Fibroblast of villous mesenchyme (primary cell): ENCODE results near the gene RSPO1. TPM values are rescaled to one million over a fixed set of nuclear protein-coding genes. Genes with fewer than 3 reads are reported as not detected.
A peak's percentile ranks its signal among the peaks of the same experiment; 100 is the strongest.

Experiments
- DNase-seq: peaks from one replicate; pipeline ENCODE4 v3.0.0-alpha.2; 2010; ENCODE audit warnings: low read depth
- H3K4me3 ChIP-seq: 2 replicates; pipeline ENCODE4 v1.5.1; 2011; ENCODE audit warnings: low read depth, mild to moderate bottlenecking, low read length
- total RNA-seq: library from RNA; depleted of rRNA; stranded (reverse); fragments of >200 nt; gene quantifications from 2 replicates; pipeline ENCODE4 v1.2.3, GENCODE V29; 2012
- TF ChIP-seq, protein P1 (sequence below): IDR thresholded peaks from 2 replicates; pipeline ENCODE4 v1.5.1; 2012; ENCODE audit warnings: low read depth, mild to moderate bottlenecking, low read length; ENCODE audit not compliant: insufficient read depth

The RSPO1 gene
- total RNA-seq, 1 donor: not detected

DNA sequence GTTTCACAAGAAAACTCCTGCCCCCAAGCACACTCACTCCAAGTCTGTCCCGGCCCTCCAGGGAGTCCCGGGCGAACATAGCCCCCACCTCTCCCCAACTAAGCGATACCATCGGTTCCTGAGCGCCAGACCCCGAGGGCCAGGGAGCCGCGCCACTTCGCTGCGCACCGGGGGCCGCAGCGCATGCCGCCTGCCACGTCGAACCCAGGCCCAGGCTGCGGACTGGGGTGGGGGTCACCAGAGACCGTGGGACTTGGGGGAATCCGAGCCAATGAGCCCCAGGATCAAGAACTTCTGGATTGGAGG lies 801 bp downstream of the RSPO1 start:
- no peak for DNase-seq
- TF ChIP-seq, protein P1, sequence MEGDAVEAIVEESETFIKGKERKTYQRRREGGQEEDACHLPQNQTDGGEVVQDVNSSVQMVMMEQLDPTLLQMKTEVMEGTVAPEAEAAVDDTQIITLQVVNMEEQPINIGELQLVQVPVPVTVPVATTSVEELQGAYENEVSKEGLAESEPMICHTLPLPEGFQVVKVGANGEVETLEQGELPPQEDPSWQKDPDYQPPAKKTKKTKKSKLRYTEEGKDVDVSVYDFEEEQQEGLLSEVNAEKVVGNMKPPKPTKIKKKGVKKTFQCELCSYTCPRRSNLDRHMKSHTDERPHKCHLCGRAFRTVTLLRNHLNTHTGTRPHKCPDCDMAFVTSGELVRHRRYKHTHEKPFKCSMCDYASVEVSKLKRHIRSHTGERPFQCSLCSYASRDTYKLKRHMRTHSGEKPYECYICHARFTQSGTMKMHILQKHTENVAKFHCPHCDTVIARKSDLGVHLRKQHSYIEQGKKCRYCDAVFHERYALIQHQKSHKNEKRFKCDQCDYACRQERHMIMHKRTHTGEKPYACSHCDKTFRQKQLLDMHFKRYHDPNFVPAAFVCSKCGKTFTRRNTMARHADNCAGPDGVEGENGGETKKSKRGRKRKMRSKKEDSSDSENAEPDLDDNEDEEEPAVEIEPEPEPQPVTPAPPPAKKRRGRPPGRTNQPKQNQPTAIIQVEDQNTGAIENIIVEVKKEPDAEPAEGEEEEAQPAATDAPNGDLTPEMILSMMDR: no peak
- H3K4me3 ChIP-seq: peak overlapping the region; percentile 48

DNA sequence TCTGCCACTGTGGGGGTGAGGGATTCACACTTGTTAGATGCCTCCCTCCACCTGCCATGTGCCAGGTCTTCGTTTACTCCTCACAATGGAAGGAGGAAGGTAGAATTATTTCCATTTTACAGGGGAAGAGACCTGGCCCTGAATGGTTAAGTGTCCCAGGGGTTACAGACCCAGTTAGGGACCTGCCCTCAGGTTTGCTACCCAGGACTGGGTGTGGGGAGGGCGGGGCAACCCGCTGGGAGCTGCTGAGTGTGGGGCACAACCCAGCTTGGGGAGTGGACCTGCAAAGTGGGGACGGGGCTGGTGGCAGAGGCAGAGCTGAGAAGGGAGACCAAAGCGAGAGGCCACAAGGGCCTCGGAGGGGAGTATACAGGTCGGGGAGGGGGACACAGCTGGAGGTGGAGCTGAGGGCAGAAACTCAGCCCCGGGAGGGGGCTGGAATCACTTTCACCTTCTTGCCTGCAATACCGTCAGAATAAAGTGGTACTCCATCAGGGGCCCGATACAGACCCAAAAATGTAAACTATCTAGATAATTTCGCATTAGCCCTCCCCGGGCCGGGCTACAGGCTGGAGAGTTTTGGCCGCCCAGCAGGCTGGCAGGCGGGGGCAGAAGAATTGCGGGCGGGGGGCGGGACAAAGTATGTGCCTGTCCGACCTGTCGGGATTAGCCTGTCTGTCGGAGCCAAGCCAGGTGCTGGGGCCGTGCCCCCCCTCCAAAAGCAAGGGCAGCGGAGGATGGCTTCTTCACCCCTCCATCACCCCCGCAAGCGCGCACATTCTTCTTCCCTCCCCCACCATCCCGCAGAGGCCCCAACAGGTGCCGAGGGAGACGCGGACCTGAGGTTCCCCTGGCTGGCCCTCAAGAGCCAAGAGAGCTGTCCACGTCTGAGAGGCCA lies 1.4 kb downstream of the RSPO1 start:
- no peak for DNase-seq
- TF ChIP-seq, protein P1: no peak
- H3K4me3 ChIP-seq: no peak overlapping the region

DNA sequence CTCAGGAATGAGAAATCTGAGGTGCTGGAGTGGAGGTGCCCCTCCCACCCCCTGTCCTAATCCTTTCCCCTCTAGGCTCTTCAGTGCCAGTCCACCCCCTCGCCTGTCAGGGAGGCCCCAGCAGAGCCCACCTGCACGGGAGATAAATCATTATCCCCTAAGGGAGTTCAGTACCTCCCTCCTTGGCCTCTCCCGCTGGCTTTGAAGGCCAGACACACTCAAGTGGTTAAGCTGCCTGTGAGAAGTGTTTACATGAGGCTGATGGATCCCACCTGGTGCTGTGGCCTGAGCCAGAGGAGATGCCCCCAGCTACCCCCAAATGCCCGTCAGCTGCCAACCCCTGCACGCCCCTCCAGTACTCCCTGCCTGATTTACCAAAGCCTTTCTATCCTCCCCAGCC lies 3.7 kb downstream of the RSPO1 start:
- H3K4me3 ChIP-seq: no peak overlapping the region
- TF ChIP-seq, protein P1: no peak
- DNase-seq: peak; percentile 24

DNA sequence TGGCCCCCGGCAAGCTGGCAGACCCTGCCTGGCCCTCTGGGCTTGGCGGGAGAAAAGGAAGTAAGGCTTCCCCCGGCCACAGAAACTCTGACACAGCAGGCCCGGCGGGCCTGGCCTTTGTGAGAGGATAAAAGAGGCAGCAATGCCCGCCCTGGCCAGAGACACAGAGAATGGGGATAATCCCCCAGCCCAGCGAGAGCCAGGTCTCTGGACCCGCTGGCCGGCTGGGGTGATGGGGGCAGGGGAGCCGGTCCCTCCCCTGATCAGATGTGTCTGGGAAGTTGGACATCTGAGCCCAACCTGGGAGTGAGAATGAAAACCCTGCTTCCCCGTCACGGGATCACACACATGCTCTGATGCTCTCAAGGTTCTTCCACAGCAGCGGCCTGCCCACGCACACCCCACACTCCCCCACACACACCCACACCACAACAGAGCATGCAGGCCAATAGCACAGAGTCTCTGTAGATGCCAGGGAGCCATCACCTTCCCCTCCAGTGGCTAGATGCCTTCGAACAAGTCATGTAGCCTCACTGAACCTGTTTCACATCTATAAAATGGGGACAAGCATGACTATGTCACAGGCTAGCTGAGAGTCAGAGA lies 4.2 kb downstream of the RSPO1 start:
- no peak overlapping the region for H3K4me3 ChIP-seq
- TF ChIP-seq, protein P1: no peak
- DNase-seq: no peak

DNA sequence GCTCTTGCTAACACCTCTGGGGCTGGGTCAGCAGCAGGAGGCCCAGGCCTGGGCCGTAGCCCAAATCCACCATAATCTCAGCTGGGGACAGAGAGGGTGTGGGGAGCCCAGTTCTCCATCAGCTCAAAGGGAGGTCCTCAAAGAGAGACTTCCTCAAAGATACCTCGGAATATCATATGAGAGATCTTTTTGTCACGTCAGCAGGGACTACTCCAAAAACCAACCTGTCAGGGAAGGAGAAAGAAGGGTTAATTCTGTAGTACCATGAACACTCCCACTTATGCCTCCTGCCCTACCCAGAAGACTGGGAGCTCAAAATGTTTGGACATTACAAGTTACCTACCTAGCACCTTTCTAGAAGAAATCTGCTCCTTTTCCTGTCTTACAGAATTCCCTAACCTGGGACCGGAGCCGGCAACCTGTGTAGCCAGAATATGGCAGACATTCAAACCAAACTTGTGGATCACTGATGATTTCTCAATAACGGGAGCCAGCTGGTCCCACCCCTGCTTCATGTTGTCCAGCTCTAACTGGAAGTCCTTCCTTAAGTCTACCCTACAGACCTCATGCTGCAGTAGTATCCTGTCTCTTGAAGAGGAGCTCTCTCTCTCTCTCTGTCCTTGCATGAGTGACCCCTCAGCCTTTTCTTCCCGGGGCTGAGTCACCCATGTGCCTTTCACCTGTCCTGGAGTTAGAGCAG lies 4.8 kb downstream of the RSPO1 start:
- H3K4me3 ChIP-seq: no peak overlapping the region
- TF ChIP-seq, protein P1: no peak
- no peak for DNase-seq

DNA sequence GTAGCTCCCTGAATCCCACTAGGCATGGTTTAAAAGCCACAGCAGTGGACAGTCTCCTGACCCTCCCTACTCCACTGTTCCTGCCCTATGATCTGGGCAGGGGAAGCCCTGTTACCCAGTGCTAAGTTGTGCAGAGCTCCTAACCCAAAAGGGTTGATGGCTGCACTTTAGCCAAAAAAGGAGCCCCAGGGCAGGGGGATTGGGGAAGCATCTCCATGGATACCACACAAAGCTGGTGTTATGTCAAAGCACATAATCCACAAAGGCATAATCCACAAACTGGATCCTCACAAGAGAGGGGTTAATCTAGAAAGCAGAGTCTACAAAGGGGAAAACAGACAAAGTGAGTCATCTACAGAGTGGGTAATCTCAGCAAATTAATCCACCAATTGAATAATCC lies 5.7 kb downstream of the RSPO1 start:
- no peak for DNase-seq
- TF ChIP-seq, protein P1: no peak
- H3K4me3 ChIP-seq: no peak overlapping the region
